GM21737 (cell line): ENCODE results near the gene RALGPS2.

ENCODE experiments used
- ATAC-seq: cut with Tn5 transposase; IDR thresholded peaks from one replicate; pipeline ENCODE4 v1.9.1; 2021; ENCODE audit warnings: mild to moderate bottlenecking, moderate library complexity; ENCODE audit not compliant: unreplicated experiment

The RALGPS2 gene

GRCh38 chr1:178724728-178725465, at the start of gene RALGPS2:
TSS of gene RALGPS2 (plus strand) at chr1:178725244. CDS start at chr1:178776765, 51,521 bp downstream.
- ATAC-seq: peak; percentile 59

DNA sequence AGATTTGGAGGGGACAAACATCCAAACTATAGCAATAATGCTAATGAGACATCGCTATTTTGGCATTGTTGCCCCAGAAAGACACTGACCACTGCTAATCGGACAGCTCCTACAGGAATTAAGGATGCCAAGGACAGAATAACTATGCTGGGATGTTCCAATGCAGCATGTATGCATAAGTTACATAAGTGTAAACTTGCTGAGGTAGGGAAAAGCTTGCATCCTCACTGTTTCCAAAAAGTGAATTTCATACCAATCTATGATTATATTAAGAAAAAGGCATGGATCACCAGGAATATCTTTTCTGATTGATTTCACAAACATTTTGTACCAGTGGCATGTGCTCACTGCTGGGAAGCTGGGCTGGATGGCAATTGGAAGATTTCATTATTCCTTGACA, 45.8 kb upstream of the RALGPS2 start:
- no peak for ATAC-seq

GRCh38 chr1:178682429-178682828, 42.6 kb upstream of the RALGPS2 start:
- no peak for ATAC-seq

GRCh38 chr1:178682886-178683285, 42.2 kb upstream of the RALGPS2 start:
- ATAC-seq: no peak

DNA sequence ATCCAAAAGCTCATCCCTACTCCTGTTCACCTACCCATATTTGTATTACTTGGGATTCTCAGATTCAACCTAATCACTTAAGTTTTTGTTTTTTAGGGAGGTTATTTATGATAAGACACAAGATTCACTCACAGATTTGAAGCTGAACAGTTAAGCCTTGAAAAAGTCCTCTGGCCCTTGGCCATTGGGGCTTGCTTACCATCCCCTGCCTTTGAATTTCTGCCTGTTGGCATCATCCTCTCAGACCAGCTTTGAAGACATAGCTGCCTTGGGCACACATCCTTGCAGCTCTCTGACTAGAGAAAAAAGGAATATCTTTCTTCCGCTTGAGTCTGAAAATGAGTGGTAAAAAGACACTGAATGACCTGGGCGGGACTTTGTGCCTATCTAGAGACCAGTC, 41.8 kb upstream of the RALGPS2 start:
- no peak for ATAC-seq

DNA sequence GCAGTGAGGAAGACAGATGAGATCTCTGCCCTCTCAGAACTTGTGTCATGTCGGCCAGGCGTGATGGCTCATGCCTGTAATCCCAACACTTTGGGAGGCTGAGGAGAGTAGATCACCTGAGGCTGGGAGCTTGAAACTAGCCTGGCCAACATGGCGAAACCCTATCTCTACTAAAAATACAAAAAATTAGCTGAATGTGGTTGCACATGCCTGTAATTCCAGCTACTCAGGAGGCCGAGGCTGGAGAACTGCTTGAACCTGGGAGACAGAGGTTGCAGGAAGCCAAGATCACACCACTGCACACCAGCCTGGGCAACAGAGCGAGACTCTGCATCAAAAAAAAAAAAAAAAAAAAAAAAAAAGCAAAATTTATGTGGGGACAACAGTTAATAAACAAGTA, 40.9 kb upstream of the RALGPS2 start:
- no peak for ATAC-seq

DNA sequence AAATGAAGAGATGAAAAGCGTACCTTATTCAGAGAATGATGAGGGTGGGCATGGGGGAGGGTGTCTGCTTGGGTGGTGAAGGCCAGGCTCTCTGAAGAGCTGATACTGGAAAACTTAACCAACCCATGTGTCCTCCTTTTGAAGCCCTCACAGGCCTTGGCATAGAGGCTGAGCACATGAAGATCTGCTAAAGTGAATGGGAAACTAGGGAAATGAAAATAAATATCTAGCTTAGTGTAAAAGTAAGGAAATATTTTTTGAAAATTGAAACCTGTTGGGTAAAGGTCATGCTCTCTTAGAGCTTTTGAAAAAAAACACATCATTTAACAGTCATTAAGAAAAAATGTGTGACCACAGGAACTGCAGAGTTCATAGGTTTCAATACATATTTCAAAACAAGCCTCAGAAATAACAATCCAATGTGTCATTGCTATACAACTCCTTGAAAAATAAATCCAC, 40.5 kb upstream of the RALGPS2 start:
- peak; percentile 79 for ATAC-seq

- ATAC-seq: no peak
Measured at GRCh38 chr1:178686407-178686806, 38.6 kb upstream of the RALGPS2 start.

GRCh38 chr1:178688244-178688643, 36.8 kb upstream of the RALGPS2 start:
- ATAC-seq: no peak

DNA sequence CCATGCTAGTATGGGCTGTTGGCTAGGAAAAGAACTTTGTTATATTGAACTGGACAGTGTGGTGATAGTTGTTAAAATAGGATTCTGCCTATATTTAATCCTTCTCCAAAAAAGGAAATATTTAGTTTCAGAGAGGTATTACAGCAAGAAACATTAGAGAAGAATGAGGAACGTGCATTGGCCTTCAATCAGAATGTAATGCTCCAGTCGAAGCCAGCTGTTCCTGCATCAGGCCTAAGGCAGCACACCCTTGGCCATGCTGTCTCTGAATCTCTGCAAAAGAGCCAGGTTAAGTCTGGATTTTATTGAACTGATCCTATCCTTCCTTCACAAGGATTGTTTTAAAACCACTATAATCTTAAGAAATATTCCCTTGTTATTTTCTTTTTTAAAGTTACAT, 35.3 kb upstream of the RALGPS2 start:
- no peak for ATAC-seq

- ATAC-seq: no peak
Measured at GRCh38 chr1:178690496-178690895, 34.5 kb upstream of the RALGPS2 start.

- no peak for ATAC-seq
Measured at GRCh38 chr1:178692564-178693327, 32.3 kb upstream of the RALGPS2 start.

GRCh38 chr1:178693366-178693765, 31.7 kb upstream of the RALGPS2 start:
- no peak for ATAC-seq

DNA sequence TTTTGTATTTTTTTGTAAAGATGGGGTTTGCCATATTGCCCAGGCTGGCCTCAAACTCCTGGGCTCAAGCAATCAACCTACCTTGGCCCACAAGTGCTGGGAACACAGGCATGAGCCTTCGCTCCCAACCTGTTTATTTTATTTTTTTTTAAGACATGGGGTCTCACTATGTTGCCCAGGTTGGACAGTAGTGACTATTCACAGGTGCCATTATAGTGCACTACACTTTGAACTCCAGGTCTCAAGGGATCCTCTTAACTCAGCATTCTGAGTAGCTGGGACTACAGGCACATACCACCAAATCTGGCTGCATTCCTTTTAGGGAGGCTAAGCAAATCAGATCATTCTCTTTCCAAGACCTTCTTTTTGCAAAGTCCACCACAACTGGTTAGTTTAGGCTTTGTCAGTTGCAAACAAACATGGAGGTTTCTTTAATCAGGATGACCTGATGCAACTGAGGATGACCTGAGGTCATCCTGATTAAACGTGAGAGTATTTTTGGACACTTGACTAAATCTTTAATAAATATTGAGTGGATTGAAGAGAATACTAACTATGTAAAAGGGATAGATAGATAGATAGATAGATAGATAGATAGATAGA, 30.0 kb upstream of the RALGPS2 start:
- no peak for ATAC-seq

- no peak for ATAC-seq
Measured at GRCh38 chr1:178702146-178702545, 22.9 kb upstream of the RALGPS2 start.

DNA sequence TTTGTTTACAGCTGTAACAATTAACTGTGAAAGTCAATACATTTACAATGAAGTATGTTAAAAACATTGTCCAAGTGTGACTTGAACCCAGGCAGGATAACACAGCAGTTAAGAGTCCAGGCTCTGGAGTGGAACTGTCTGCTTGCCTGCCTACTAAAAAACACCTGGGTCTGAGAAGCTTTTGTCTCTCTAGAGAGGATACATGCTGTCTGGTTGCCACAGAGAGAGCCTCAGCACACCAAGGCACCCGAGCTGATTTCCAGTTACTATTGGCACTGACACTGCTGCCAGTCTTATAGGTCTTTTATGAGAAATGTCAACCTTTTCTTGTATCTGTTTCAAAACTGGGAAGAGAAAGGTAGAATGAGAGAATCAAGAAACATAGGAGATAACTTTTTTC, 20.2 kb upstream of the RALGPS2 start:
- no peak for ATAC-seq

DNA sequence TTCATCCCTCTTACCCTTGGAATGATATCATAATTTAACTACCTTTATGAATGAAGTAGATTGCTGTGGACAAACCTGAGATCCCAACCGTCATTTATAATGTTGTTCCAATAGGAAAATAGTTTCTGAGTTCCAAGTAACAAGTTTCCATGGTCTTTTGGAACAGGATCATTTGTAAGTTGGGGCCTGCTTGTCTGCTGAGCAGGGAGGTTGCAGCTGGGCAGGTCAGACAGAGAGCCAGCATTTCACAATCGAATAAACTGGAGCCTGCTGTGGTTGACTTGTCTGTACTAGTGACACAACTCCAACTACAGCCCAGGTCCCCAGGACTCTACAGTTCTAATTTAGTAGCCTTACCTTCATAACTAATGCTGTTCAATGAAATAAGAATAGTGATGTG, 18.6 kb upstream of the RALGPS2 start:
- no peak for ATAC-seq

GRCh38 chr1:178713259-178713658, 11.8 kb upstream of the RALGPS2 start:
- ATAC-seq: no peak

- no peak for ATAC-seq
Measured at GRCh38 chr1:178714453-178714852, 10.6 kb upstream of the RALGPS2 start.

- no peak for ATAC-seq
Measured at GRCh38 chr1:178716111-178716510, 8.9 kb upstream of the RALGPS2 start.

DNA sequence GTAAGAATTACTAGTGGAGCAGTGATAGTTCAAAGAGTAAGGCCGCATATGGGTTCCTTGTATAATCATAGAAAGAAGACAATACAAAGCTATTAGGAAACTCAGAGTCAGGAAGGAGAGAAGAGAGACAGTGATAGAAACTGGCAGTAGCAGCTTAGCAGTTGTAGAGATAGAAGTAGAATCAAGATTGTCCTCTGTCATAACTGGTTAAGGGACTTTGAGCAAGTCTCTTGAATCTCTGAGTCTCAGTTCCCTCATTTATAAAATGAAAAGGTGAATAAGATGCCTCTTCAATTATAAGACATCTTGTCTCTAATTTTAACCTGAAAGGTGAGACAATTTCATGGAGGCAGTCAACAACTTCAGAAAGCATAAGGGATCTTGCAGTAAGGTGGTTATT, 6.5 kb upstream of the RALGPS2 start:
- ATAC-seq: no peak

- no peak for ATAC-seq
Measured at GRCh38 chr1:178723546-178723945, 1.5 kb upstream of the RALGPS2 start.
